GM12891 (cell line): ENCODE results near the gene OVOL2.

Experiments used
- DNase-seq: peaks from one replicate; pipeline ENCODE4 v3.0.0; 2011; ENCODE audit warnings: low spot score; ENCODE audit not compliant: insufficient read length
- FAIRE-seq: peaks from 2 replicates; lab custom pipeline; 2011; peaks lifted over from hg19 to GRCh38; lab: Jason Lieb, UNC
- PAX5 ChIP-seq: IDR thresholded peaks from 2 replicates; pipeline ENCODE4 v1.6.1; 2011; ENCODE audit warnings: low read length, moderate library complexity, mild to moderate bottlenecking; ENCODE audit not compliant: insufficient read depth, severe bottlenecking
- POLR2A ChIP-seq: IDR thresholded peaks from 2 replicates; pipeline ENCODE4 v1.6.1; 2011; ENCODE audit warnings: low read depth, low read length, control low read depth
- POLR2AphosphoS5 ChIP-seq: IDR thresholded peaks from 2 replicates; pipeline ENCODE4 v1.6.1; 2011; ENCODE audit warnings: low read depth, low read length, control low read depth
- POU2F2 ChIP-seq: IDR thresholded peaks from 2 replicates; pipeline ENCODE4 v1.6.1; 2011; ENCODE audit warnings: low read depth, mild to moderate bottlenecking, control low read depth, low read length, moderate library complexity
- SPI1 ChIP-seq: IDR thresholded peaks from 2 replicates; pipeline ENCODE4 v1.6.1; 2011; ENCODE audit warnings: low read depth, low read length, control low read depth
- TAF1 ChIP-seq: IDR thresholded peaks from 2 replicates; pipeline ENCODE4 v1.6.1; 2011; ENCODE audit warnings: low read depth, low read length, control low read depth

Gene OVOL2

DNA sequence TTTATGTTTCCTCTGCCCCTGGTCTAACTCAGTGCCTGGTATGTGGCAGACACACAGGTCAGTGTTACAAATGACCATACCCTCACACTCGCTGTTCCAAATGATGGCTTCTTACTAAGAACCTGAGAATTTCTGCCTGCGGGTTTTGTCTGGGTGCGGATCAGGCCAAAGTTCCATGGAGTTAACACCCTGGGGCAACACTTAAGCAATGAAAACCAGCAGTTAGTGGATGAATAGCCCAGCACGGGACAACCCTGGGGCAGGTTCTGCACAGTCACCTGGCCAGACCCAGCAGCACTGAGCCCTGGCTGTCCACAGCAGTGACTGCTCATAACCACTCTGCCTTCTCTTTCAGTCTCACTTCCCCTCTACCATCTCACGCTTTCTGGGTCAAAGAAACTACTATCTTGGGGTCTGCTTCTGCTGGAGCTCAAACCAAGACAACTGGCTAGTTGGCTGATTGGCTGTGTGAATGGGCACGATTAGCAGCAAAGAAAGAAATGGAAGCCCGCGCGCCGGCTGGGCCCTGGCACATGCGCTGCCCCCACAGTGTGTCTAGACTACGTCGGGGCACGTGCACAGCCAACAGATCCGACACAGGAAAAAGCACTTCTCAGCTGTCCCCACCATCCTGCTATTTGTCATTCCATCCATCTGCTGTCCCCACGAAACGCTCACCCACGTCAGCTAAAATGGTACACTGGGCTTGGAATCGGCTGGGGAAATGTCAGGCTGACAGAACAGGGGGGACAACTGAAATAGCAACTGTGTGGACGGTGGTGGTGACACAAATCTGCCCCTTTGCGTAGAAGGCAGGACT is 52.3 kb downstream of the OVOL2 start:
- DNase-seq (peak; percentile 62), FAIRE-seq (peak; percentile 89)
- TF ChIP-seq SPI1 (peak; percentile 100), PAX5 (no peak)

GRCh38 chr20:18004384-18005031 is 53.2 kb downstream of the OVOL2 start:
- FAIRE-seq (no peak), DNase-seq (no peak)
- TF ChIP-seq POLR2AphosphoS5 (no peak), POLR2A (no peak), SPI1 (no peak), PAX5 (no peak), TAF1 (no peak), POU2F2 (no peak)

- TF ChIP-seq POLR2AphosphoS5 = no peak
- no peak for TF ChIP-seq TAF1
- TF ChIP-seq SPI1 = no peak
- TF ChIP-seq PAX5 = no peak
- no peak for TF ChIP-seq POU2F2
- TF ChIP-seq POLR2A = no peak
- FAIRE-seq (peak; percentile 89), DNase-seq (no peak)
Observed at GRCh38 chr20:18003897-18004296, 53.8 kb downstream of the OVOL2 start.

- no peak for TF ChIP-seq POLR2AphosphoS5
- TF ChIP-seq POU2F2 = no peak
- TF ChIP-seq PAX5 = no peak
- TF ChIP-seq TAF1 = no peak
- TF ChIP-seq SPI1 = no peak
- no peak for TF ChIP-seq POLR2A
- no peak for DNase-seq
- FAIRE-seq = no peak
Observed at GRCh38 chr20:18001131-18001921, 56.4 kb downstream of the OVOL2 start.

GRCh38 chr20:17999566-17999965 is 58.1 kb downstream of the OVOL2 start:
- FAIRE-seq = no peak
- DNase-seq = no peak

DNA sequence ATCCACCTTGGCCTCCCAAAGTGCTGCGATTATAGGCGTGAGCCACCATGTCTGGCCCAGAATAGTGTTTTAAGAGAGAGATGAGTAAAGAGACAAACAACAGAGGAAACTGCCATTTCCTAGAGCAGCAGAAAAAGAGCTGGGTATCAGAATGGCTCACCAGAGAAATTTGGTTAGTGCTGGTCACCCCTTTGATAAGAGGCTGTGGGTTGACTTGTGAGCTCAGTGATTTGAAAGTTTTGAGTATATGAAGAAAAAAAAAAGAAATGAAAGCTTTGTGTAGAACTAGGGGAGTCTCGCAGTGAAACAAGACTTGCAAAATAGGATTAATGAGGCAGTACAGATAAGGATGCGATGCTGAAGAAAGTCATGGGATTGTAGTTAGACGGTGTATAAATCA is 59.3 kb downstream of the OVOL2 start:
- DNase-seq (no peak), FAIRE-seq (no peak)
- TF ChIP-seq POLR2A (no peak), SPI1 (no peak)

More at GRCh38 chr20:17999566-17999965, 58.1 kb downstream of the OVOL2 start:
- TF ChIP-seq SPI1 = no peak

DNA sequence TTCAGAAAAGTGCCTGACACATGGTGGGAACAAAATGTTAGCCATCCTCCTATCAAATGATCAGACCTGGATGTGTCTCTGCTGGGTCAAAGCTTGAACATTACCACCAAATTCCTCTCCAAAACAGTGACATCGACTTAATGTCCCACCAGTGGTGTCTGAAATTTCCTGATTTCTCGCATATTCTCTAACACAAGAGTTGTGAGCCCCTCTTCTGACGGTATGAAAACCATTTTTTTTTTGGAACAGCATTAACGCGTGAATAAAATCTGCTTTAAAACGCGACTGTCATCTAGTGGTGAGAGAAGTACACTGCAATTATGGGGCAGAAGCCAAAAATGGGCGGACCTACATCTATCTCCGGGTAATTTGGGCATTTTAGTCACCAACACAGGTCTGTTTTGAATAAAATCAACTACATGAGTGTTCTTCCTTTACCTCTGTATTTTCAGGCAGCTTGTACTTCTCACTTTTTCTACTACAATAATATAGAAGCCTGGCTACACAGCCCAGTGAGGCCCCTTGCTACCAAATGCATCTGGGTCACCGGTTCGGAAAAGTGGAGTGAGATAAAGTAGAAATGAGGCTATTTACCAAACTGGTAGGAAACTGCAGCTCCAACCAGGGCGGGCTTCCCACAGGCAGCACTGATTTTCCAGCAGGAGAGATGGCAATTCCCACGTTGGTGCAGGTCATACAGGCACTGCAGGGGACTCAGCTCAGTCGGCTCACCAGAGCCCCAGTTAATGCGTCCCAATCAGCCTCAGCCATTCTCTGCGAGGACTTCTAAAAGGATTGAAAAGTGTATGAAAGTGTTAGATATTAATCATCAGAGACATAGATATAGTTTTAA is 61.5 kb downstream of the OVOL2 start:
- DNase-seq (no peak), FAIRE-seq (peak; percentile 75)
- TF ChIP-seq POU2F2 (no peak), SPI1 (no peak), TAF1 (no peak), PAX5 (no peak), POLR2A (no peak), POLR2AphosphoS5 (no peak)

- DNase-seq (no peak), FAIRE-seq (no peak)
- no peak for TF ChIP-seq POU2F2
- no peak for TF ChIP-seq TAF1
- TF ChIP-seq POLR2A = no peak
- TF ChIP-seq POLR2AphosphoS5 = no peak
- TF ChIP-seq PAX5 = no peak
- no peak for TF ChIP-seq SPI1
Observed at GRCh38 chr20:17993546-17993945, 64.2 kb downstream of the OVOL2 start.

DNA sequence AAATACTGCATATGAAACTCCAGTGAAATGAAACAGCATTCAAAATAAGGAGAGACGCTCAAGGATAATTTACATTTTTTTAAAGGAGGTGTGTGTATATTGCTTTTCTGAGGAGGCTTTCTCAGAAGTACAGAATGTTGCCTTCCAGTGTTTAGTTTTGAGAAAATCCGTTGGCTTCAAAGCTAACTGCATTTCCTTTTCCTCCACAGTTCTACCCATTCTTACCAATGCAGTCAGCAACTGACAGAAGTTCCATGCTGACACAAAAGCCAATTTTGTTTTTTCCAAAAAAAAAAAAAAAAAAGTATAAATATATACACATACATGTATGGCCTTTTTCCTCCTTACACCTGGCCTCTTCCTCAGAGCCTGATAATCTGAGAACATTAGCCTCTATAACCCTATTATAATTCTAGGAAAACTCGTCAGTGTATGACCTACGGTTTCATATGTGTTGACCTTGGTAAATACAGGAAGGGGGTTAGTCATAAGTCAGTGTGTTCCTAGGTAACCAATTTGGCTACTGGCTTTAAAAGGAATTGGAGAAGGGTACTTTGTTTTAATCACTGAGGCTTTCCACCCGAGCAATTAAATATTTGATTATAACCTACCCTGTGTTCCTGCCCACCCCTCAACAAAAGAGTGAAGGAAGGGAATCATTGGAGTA is 64.7 kb downstream of the OVOL2 start:
- TF ChIP-seq POLR2AphosphoS5 (no peak), TAF1 (no peak), SPI1 (no peak)
- DNase-seq (no peak), FAIRE-seq (no peak)
